ENCODE data around the gene SLC35F3. TPM values are rescaled to one million over a fixed set of nuclear protein-coding genes. Genes with fewer than 3 reads are reported as not detected.

SLC35F3 gene
- total and polyA plus RNA-seq, 7 donors: under 0.01 to 0.54 (median 0.28) TPM; not detected in 2

GRCh38 chr1:234250747-234251146 lies 346.3 kb downstream of the SLC35F3 start:
- intact Hi-C loops (cut with DNase I): no loop called here
- 52 to 59% methylated on average over 1 of the region's 1 CpG for WGBS, 2 donors
- peaks cover 0 to 2% (median 0%) of the 10 kb centered on the region in 4 donors for H3K9me3 ChIP-seq

GRCh38 chr1:234253732-234254131 lies 349.3 kb downstream of the SLC35F3 start:
- TF ChIP-seq POLR2AphosphoS5 (IDR thresholded peaks at IDR 0.05) (no peak), POLR2A (IDR thresholded peaks at IDR 0.05) (no peak), EP300 (IDR thresholded peaks at IDR 0.05) (no peak), CTCF (IDR thresholded peaks at IDR 0.05) (no peak)
- no peak for DNase-seq
- Histone ChIP-seq H3K27ac (no peak overlapping the region), H3K4me3 (no peak overlapping the region), H3K27me3 (no peaks in the 10 kb centered on the region), H3K9me3 (peaks cover 0 to 4% (median 0%) of the 10 kb centered on the region in 4 donors), H3K4me1 (no peaks in the 10 kb centered on the region), H3K36me3 (no peaks in the 10 kb centered on the region)
- intact Hi-C loops (cut with DNase I): no loop called here
- 88 to 94% methylated on average over 1 of the region's 1 CpG for WGBS, 2 donors

More at GRCh38 chr1:234250747-234251146, 346.3 kb downstream of the SLC35F3 start:
- no peaks in the 10 kb centered on the region for H3K36me3 ChIP-seq
- TF ChIP-seq POLR2AphosphoS5 (IDR thresholded peaks at IDR 0.05): no peak
- no peak for TF ChIP-seq EP300 (IDR thresholded peaks at IDR 0.05)
- TF ChIP-seq POLR2A (IDR thresholded peaks at IDR 0.05): no peak
- TF ChIP-seq CTCF (IDR thresholded peaks at IDR 0.05): no peak
- DNase-seq: no peak
- no peaks in the 10 kb centered on the region for H3K4me1 ChIP-seq
- H3K27ac ChIP-seq: no peak overlapping the region
- no peak overlapping the region for H3K4me3 ChIP-seq
- H3K27me3 ChIP-seq: no peaks in the 10 kb centered on the region

GRCh38 chr1:234256359-234256758 lies 351.9 kb downstream of the SLC35F3 start:
- H3K4me3 ChIP-seq: no peak overlapping the region
- 69 to 71% methylated on average over 2 of the region's 2 CpGs for WGBS, 2 donors
- H3K36me3 ChIP-seq: no peaks in the 10 kb centered on the region
- intact Hi-C loops (cut with DNase I): no loop called here
- H3K4me1 ChIP-seq: no peaks in the 10 kb centered on the region
- no peaks in the 10 kb centered on the region for H3K27me3 ChIP-seq
- TF ChIP-seq POLR2A (IDR thresholded peaks at IDR 0.05): no peak
- no peak for TF ChIP-seq EP300 (IDR thresholded peaks at IDR 0.05)
- TF ChIP-seq CTCF (IDR thresholded peaks at IDR 0.05): no peak
- no peak for TF ChIP-seq POLR2AphosphoS5 (IDR thresholded peaks at IDR 0.05)
- peaks cover 0 to 4% (median 0%) of the 10 kb centered on the region in 4 donors for H3K9me3 ChIP-seq
- no peak for DNase-seq
- H3K27ac ChIP-seq: no peak overlapping the region

- TF ChIP-seq POLR2A (IDR thresholded peaks at IDR 0.05): no peak
- no peak for TF ChIP-seq CTCF (IDR thresholded peaks at IDR 0.05)
- TF ChIP-seq EP300 (IDR thresholded peaks at IDR 0.05): no peak
- no peak for TF ChIP-seq POLR2AphosphoS5 (IDR thresholded peaks at IDR 0.05)
- Histone ChIP-seq H3K36me3 (no peaks in the 10 kb centered on the region), H3K4me1 (no peaks in the 10 kb centered on the region), H3K4me3 (no peak overlapping the region), H3K27ac (no peak overlapping the region), H3K27me3 (no peaks in the 10 kb centered on the region), H3K9me3 (peaks cover 0 to 4% (median 0%) of the 10 kb centered on the region in 4 donors)
- 91 to 92% methylated on average over 3 of the region's 3 CpGs for WGBS, 2 donors
- DNase-seq: no peak
- intact Hi-C loops (cut with DNase I): no loop called here
Observed at GRCh38 chr1:234258071-234258470, 353.6 kb downstream of the SLC35F3 start.

- 45 to 71% methylated on average over 7 of the region's 7 CpGs for WGBS, 2 donors
- no peak for DNase-seq
- TF ChIP-seq EP300 (IDR thresholded peaks at IDR 0.05): no peak
- no peak for TF ChIP-seq POLR2AphosphoS5 (IDR thresholded peaks at IDR 0.05)
- TF ChIP-seq POLR2A (IDR thresholded peaks at IDR 0.05): no peak
- TF ChIP-seq CTCF (IDR thresholded peaks at IDR 0.05): no peak
Observed at GRCh38 chr1:234260578-234260977, 356.1 kb downstream of the SLC35F3 start.

More at GRCh38 chr1:234260578-234260977, 356.1 kb downstream of the SLC35F3 start:
- H3K4me3 ChIP-seq: no peak overlapping the region
- intact Hi-C loops (cut with DNase I): no loop called here
- H3K27ac ChIP-seq: no peak overlapping the region
- H3K4me1 ChIP-seq: no peaks in the 10 kb centered on the region
- no peaks in the 10 kb centered on the region for H3K36me3 ChIP-seq
- H3K27me3 ChIP-seq: no peaks in the 10 kb centered on the region
- H3K9me3 ChIP-seq: peaks cover 0 to 4% (median 0%) of the 10 kb centered on the region in 4 donors
